ENCODE measurements around the gene KCNB1. TPM values are rescaled to one million over a fixed set of nuclear protein-coding genes. Genes with fewer than 3 reads are reported as not detected.

Gene KCNB1
- total RNA-seq = under 0.01 TPM in 2 replicates

GRCh38 chr20:49482621-49483017 is at the start of gene KCNB1:
Gene KCNB1, minus strand, starts transcription at chr20:49482668. Its CDS starts 188 bp downstream, at chr20:49482480.

Other genes with a start within 250 kb of the KCNB1 start
- 26.6 and 28.1 TPM in 2 replicates for gene ZNFX1, start 204.6 kb downstream of the KCNB1 start, total RNA-seq
- 210 and 605 TPM in 2 replicates for gene PTGIS, start 85.5 kb upstream of the KCNB1 start, total RNA-seq
- 22.5 and 35.0 TPM in 2 replicates for gene B4GALT5, start 231.2 kb upstream of the KCNB1 start, total RNA-seq